ENCODE data around the gene NID2.

NID2 gene

GRCh38 chr14:51960866-51961265 lies 108.0 kb downstream of the NID2 start:
- H3K36me3 ChIP-seq (ENCODE audit: control insufficient read depth, insufficient read depth, low read length) = no peaks in the 10 kb centered on the region
- no peaks in the 10 kb centered on the region for H3K27me3 ChIP-seq (ENCODE audit: control insufficient read depth, insufficient read depth, low read length)
- H3K9me3 ChIP-seq (ENCODE audit: control insufficient read depth, insufficient read depth, low read length) = no peaks in the 10 kb centered on the region
- peaks cover 4% of the 10 kb centered on the region for H3K4me1 ChIP-seq (ENCODE audit: control insufficient read depth, insufficient read depth, low read length)
- no peak overlapping the region for H3K4me3 ChIP-seq (ENCODE audit: low read depth, low read length)
- H3K9ac ChIP-seq (ENCODE audit: low read depth, low read length) = no peak overlapping the region

- Histone ChIP-seq H3K4me1 (ENCODE audit: control insufficient read depth, insufficient read depth, low read length) (peaks cover 4% of the 10 kb centered on the region), H3K27me3 (ENCODE audit: control insufficient read depth, insufficient read depth, low read length) (no peaks in the 10 kb centered on the region), H3K9ac (ENCODE audit: low read depth, low read length) (no peak overlapping the region), H3K9me3 (ENCODE audit: control insufficient read depth, insufficient read depth, low read length) (no peaks in the 10 kb centered on the region), H3K36me3 (ENCODE audit: control insufficient read depth, insufficient read depth, low read length) (no peaks in the 10 kb centered on the region), H3K4me3 (ENCODE audit: low read depth, low read length) (no peak overlapping the region)
Observed at GRCh38 chr14:51959928-51960327, 108.9 kb downstream of the NID2 start.

GRCh38 chr14:51957950-51958349 lies 110.9 kb downstream of the NID2 start:
- H3K9me3 ChIP-seq (ENCODE audit: control insufficient read depth, insufficient read depth, low read length) = no peaks in the 10 kb centered on the region
- no peaks in the 10 kb centered on the region for H3K36me3 ChIP-seq (ENCODE audit: control insufficient read depth, insufficient read depth, low read length)
- no peak overlapping the region for H3K9ac ChIP-seq (ENCODE audit: low read depth, low read length)
- H3K27me3 ChIP-seq (ENCODE audit: control insufficient read depth, insufficient read depth, low read length) = no peaks in the 10 kb centered on the region
- peaks cover 4% of the 10 kb centered on the region for H3K4me1 ChIP-seq (ENCODE audit: control insufficient read depth, insufficient read depth, low read length)
- no peak overlapping the region for H3K4me3 ChIP-seq (ENCODE audit: low read depth, low read length)
